ENCODE data around the gene KIAA1671.
A peak's percentile ranks its signal among the peaks of the same experiment; 100 is the strongest.

The KIAA1671 gene

DNA sequence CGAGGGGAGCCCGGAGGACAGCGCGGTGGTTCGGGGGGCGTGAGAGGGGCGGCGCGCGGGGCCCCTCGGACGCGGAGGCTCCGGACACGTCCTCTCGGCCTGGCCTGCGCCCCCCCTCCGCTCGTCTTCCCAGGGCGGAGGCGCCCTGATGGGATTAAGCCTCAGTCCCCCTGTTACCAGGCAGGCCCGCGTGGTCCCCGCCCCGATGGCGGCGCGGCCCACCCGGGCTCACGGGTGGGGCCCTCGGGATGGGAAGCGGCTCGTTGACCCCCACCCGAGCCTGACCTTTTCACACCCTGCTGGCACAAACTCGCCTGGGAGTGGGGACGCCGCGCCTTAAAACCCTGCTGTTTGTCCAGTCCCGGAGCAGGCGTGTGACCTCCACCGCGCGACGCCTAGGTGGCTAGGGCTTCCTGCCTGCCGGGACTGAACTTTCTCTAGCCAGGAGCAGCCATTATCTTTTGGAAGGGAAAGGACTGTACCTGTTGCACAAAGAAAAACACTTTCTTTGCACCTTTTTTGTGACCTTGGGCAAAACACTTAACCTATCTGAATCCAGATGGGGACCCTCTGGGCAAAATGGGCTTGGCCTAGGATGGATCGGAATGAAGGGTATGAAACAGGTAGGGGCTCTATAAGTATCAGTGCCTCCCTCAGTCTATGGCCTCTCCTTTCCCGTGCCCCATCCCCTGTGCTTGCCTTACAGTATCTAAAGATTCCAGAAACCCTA, 1.0 kb downstream of the KIAA1671 start:
- peak overlapping the region; percentile 90 for H3K27ac ChIP-seq
- TF ChIP-seq, protein P1, sequence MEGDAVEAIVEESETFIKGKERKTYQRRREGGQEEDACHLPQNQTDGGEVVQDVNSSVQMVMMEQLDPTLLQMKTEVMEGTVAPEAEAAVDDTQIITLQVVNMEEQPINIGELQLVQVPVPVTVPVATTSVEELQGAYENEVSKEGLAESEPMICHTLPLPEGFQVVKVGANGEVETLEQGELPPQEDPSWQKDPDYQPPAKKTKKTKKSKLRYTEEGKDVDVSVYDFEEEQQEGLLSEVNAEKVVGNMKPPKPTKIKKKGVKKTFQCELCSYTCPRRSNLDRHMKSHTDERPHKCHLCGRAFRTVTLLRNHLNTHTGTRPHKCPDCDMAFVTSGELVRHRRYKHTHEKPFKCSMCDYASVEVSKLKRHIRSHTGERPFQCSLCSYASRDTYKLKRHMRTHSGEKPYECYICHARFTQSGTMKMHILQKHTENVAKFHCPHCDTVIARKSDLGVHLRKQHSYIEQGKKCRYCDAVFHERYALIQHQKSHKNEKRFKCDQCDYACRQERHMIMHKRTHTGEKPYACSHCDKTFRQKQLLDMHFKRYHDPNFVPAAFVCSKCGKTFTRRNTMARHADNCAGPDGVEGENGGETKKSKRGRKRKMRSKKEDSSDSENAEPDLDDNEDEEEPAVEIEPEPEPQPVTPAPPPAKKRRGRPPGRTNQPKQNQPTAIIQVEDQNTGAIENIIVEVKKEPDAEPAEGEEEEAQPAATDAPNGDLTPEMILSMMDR (conservative IDR thresholded peaks at IDR 0.05), result no peak
- peak; percentile 68; the same call in 1 of the 2 replicates for TF ChIP-seq ZFX (IDR thresholded peaks at IDR 0.05)

DNA sequence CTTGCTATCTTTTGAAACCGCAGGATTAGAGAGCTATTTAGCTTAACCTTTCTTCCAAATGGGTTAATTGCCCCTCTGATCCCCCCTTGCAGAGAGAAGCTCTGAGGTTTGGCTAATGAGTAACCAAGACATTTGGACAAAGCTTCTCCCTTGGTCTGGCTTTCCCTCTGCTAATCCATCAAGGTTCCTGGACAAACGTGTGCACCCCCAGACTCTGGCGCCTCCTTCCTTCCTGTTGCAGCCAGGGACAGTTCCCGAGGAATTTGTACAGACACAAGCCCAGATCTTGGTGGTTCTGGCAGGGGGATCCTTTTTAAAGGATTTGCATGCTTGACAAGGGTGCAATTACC, 1.6 kb downstream of the KIAA1671 start:
- no peak for TF ChIP-seq ZFX (IDR thresholded peaks at IDR 0.05)
- TF ChIP-seq, protein P1 (conservative IDR thresholded peaks at IDR 0.05), result no peak
- H3K27ac ChIP-seq, result peak overlapping the region; percentile 90

DNA sequence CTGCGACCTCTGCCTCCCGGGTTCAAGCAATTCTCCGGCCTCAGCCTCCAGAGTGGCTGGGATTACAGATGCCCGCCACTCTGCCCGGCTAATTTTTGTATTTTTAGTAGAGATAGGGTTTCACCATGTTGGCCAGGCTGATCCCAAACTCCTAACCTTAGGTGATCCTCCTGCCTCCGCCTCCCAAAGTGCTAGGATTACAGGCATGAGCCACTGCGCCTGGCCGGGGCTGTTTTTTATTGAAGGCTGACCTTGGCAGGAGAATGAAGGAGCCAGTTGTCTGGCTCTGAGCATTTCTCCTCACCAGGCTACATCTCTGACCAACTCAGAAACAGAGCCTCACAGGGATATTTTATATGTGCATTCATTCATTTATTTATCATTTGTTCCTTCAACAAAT, 2.3 kb downstream of the KIAA1671 start:
- H3K27ac ChIP-seq, result no peak overlapping the region
- no peak for TF ChIP-seq ZFX (IDR thresholded peaks at IDR 0.05)
- TF ChIP-seq, protein P1 (conservative IDR thresholded peaks at IDR 0.05), result no peak

DNA sequence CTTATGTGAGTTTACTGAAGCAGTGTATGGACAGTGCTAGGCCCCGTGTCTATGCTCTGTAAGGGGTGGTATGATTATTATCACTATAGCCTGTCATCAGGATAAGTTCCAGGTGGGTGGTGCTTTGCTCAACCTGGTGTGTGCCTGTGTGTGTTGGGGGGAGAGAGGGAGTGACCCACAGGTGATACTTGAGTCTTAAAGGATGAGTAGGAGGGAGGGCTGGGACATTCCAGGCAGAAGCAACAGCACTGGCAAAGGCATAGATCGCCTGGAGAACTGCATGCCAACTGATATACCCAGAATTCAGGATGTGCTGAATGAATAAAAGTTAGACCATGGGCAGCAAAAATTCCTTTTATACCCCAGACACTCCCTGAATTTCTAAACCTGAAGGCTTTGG, 4.5 kb downstream of the KIAA1671 start:
- H3K27ac ChIP-seq, result no peak overlapping the region
- TF ChIP-seq, protein P1 (conservative IDR thresholded peaks at IDR 0.05), result no peak
- TF ChIP-seq ZFX (IDR thresholded peaks at IDR 0.05), result no peak

DNA sequence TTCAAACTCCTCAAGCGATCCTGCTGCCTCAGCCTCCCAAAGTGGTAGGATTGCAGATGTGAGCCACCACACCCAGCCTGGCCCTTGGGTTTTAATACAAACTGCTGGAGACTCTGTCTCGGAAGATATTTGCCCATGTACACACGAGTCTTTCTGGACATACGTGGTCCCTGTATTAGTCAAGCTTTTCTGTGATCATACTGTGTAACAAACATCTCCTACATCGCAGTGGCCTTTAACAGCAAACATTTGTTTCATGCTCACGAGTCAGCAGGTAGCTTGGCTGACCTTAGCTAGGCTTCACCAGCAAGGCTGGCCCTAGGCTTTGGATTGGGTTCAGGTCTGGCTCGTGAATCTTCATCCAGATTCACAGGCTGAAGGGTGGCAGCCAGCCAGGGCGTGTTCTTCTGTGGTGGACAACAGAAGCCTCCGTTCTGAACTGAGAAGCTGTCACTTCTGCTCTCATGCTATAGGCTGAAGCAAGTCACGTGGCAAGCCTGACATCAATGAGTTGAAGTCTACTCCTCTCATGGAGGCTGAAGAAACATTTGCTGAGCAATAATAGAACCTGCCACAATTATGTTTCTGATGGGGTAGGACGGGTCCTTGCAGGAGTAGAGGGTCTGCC, 8.8 kb downstream of the KIAA1671 start:
- TF ChIP-seq, protein P1 (conservative IDR thresholded peaks at IDR 0.05), result no peak
- no peak for TF ChIP-seq ZFX (IDR thresholded peaks at IDR 0.05)

DNA sequence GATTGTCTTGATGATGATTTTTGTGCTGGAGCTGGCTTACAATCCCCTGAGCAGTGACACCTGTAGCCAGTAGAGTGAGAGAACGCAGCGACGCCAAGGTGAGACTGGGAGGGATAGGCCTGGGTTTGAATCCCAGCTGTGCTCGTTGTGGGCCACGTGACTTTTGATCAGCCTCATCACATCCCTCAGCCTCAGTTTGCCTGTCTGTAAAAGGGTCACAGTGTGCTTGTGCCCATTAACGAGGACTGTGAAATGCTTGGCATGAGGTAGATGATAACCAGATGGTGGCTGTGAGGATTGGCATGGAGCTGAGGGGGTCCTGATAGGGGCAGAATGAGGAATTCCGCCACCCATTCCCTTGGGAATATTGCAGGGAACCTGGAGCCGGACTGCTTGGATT, 9.6 kb downstream of the KIAA1671 start:
- H3K27ac ChIP-seq, result no peak overlapping the region
- no peak for TF ChIP-seq ZFX (IDR thresholded peaks at IDR 0.05)
- TF ChIP-seq, protein P1 (conservative IDR thresholded peaks at IDR 0.05), result no peak

More for the DNA sequence above, 8.8 kb downstream of the KIAA1671 start:
- H3K27ac ChIP-seq, result no peak overlapping the region

DNA sequence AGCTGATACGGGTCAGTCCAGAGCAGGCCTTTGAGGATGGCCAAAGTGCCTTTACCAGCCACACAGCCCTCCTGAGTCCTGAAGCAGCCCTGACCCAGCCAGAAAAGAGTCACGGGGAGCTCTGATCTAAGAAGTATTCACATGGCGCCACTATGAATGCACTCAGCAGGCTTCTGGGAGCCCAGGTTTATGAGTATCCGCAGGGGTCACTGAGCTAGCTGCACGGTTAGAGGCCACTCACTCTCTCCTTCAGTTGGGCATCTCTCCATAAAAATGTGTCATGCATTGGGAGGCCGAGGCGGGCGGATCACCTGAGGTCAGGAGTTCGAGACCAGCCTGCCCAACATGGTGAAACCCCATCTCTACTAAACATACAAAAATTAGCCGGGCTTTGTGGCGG, 10.3 kb downstream of the KIAA1671 start:
- H3K27ac ChIP-seq, result no peak overlapping the region
- TF ChIP-seq, protein P1 (conservative IDR thresholded peaks at IDR 0.05), result no peak
- no peak for TF ChIP-seq ZFX (IDR thresholded peaks at IDR 0.05)
